HFFc6 (cell line): ENCODE data around the gene PEDS1. TPM values are rescaled to one million over a fixed set of nuclear protein-coding genes. Genes with fewer than 3 reads are reported as not detected.
A peak's percentile ranks its signal among the peaks of the same experiment; 100 is the strongest.

Experiments used
- DNase-seq: peaks from one replicate; pipeline ENCODE4 v3.0.0-alpha.2; 2018
- H3K27ac Mint-ChIP-seq: 2 replicates; pipeline ENCODE4 v1.8.0; 2020; ENCODE audit warnings: mild to moderate bottlenecking, mixed read lengths
- H3K27me3 Mint-ChIP-seq: 2 replicates; pipeline ENCODE4 v1.8.0; 2021; ENCODE audit warnings: mild to moderate bottlenecking, moderate library complexity, mixed read lengths; ENCODE audit not compliant: insufficient read depth
- H3K36me3 Mint-ChIP-seq: 2 replicates; pipeline ENCODE4 v1.8.0; 2021; ENCODE audit warnings: low read depth, mixed read lengths
- H3K4me1 Mint-ChIP-seq: 2 replicates; pipeline ENCODE4 v1.8.0; 2020; ENCODE audit warnings: low read depth, mixed read lengths
- H3K4me3 Mint-ChIP-seq: 2 replicates; pipeline ENCODE4 v1.8.0; 2020; ENCODE audit warnings: mild to moderate bottlenecking, moderate library complexity, mixed read lengths
- H3K9me3 Mint-ChIP-seq: 2 replicates; pipeline ENCODE4 v1.8.0; 2020; ENCODE audit warnings: mild to moderate bottlenecking, mixed read lengths
- total RNA-seq, 6 experiments: library from RNA; stranded (reverse); fragmentation: NEBNext Ultra II Directional; extraction: Animal tissue kit (Norgen Biotek cat#: 25700); gene quantifications; 2 replicates in 1 of 6; 3 replicates in 5 of 6; pipeline ENCODE4 v1.2.3, GENCODE V29; 2021
- TF ChIP-seq, protein P1 (sequence below): fragments of 200-600 bp; sonication (generic); IDR thresholded peaks from 2 replicates; pipeline ENCODE4 v1.5.0; 2021; ENCODE audit warnings: antibody characterized with exemption, mild to moderate bottlenecking

PEDS1 gene
- total RNA-seq, 6 experiments from 2014 or later, result 25.8 to 29.8 (median 27.8) TPM

- Mint-ChIP-seq H3K36me3 (peaks cover 26% of the 10 kb centered on the region), H3K27me3 (peaks cover 14% of the 10 kb centered on the region), H3K4me3 (peak overlapping the region; percentile 99), H3K27ac (peak overlapping the region; percentile 99), H3K9me3 (no peaks in the 10 kb centered on the region), H3K4me1 (peaks cover 37% of the 10 kb centered on the region)
- TF ChIP-seq, protein P1, sequence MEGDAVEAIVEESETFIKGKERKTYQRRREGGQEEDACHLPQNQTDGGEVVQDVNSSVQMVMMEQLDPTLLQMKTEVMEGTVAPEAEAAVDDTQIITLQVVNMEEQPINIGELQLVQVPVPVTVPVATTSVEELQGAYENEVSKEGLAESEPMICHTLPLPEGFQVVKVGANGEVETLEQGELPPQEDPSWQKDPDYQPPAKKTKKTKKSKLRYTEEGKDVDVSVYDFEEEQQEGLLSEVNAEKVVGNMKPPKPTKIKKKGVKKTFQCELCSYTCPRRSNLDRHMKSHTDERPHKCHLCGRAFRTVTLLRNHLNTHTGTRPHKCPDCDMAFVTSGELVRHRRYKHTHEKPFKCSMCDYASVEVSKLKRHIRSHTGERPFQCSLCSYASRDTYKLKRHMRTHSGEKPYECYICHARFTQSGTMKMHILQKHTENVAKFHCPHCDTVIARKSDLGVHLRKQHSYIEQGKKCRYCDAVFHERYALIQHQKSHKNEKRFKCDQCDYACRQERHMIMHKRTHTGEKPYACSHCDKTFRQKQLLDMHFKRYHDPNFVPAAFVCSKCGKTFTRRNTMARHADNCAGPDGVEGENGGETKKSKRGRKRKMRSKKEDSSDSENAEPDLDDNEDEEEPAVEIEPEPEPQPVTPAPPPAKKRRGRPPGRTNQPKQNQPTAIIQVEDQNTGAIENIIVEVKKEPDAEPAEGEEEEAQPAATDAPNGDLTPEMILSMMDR, result no peak
- DNase-seq, result peak; percentile 89
These were observed 39.1 kb upstream of the PEDS1 start for GRCh38 chr20:50192364-50193198.

GRCh38 chr20:50191544-50192363, 38.2 kb upstream of the PEDS1 start:
- peak overlapping the region; percentile 99 for H3K4me3 Mint-ChIP-seq
- H3K4me1 Mint-ChIP-seq, result peaks cover 37% of the 10 kb centered on the region
- no peaks in the 10 kb centered on the region for H3K9me3 Mint-ChIP-seq
- TF ChIP-seq, protein P1, result peak; percentile 72
- H3K27ac Mint-ChIP-seq, result peak overlapping the region; percentile 99
- peaks cover 26% of the 10 kb centered on the region for H3K36me3 Mint-ChIP-seq
- peaks cover 14% of the 10 kb centered on the region for H3K27me3 Mint-ChIP-seq
- peak; percentile 24 for DNase-seq

GRCh38 chr20:50191065-50191543, 37.6 kb upstream of the PEDS1 start:
- H3K27ac Mint-ChIP-seq, result no peak overlapping the region
- peak overlapping the region; percentile 64 for H3K4me3 Mint-ChIP-seq
- peaks cover 26% of the 10 kb centered on the region for H3K36me3 Mint-ChIP-seq
- TF ChIP-seq, protein P1, result no peak
- peaks cover 14% of the 10 kb centered on the region for H3K27me3 Mint-ChIP-seq
- DNase-seq, result peak; percentile 44
- peaks cover 41% of the 10 kb centered on the region for H3K4me1 Mint-ChIP-seq
- no peaks in the 10 kb centered on the region for H3K9me3 Mint-ChIP-seq

DNA sequence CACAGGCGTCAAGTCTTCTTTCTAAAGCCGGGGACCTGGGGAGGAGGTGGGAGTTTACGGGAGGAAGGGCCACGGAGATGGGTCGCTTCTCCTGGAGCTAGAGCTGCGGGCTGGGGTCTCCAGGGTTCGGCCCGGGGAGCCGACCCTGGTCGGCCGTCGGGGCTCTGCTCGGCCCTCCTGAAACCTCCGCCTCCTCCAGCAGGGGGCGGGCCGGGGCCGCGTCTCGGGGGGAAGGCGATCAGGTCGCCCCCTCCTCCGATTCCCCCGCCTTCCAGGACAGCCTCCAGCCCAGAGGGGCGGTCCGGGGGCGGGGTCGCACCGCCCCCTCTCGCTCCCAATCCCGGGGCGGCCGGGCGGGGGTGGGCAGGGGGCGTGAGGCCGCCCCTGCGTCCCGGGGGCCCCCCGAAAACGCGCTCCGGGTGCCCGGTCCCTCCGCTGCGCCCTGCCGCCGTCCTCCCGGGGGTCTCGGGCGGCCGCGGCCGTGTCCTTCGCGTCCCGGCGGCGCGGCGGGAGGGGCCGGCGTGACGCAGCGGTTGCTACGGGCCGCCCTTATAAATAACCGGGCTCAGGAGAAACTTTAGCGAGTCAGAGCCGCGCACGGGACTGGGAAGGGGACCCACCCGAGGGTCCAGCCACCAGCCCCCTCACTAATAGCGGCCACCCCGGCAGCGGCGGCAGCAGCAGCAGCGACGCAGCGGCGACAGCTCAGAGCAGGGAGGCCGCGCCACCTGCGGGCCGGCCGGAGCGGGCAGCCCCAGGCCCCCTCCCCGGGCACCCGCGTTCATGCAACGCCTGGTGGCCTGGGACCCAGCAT, 36.9 kb upstream of the PEDS1 start, which contains the start of gene CEBPB:
CEBPB (plus strand) TSS at position 580 of the 814 bp plus-strand sequence; CDS start at position 784, 204 bp downstream.
- TF ChIP-seq, protein P1, result peak; percentile 88
- peak within 1 kb of the TSS; percentile 86 for H3K4me3 Mint-ChIP-seq
- peaks cover 38% of the 10 kb centered on the region for H3K4me1 Mint-ChIP-seq
- H3K27me3 Mint-ChIP-seq, result peaks cover 14% of the 10 kb centered on the region
- DNase-seq, result peak; percentile 84
- H3K27ac Mint-ChIP-seq, result peak within 1 kb of the TSS; percentile 80
- peaks cover 26% of the 10 kb centered on the region for H3K36me3 Mint-ChIP-seq
- H3K9me3 Mint-ChIP-seq, result no peaks in the 10 kb centered on the region
